Activated T-helper 1 cell treated with anti-CD3 and anti-CD28 coated beads, Interleukin-12 subunit alpha, Interleukin-12 subunit beta, Interleukin-2, Interleukin-4 antibody, amounts not matched to agents 30 ng/mL and 10 ng/mL and 1 ng/mL, durations not matched to agents 14 hours and 24 hours and 36 hours (primary cell): ENCODE results near the gene SLC5A10. TPM values are rescaled to one million over a fixed set of nuclear protein-coding genes. Genes with fewer than 3 reads are reported as not detected.
"Not testable (repeated sequence)": the region's sequence is repeated elsewhere in the genome, so short reads cannot be mapped to it uniquely, and the experiment has no call there.

Experiments
- DNase-seq: peaks from one replicate; pipeline ENCODE4 v3.0.0; 2021; ENCODE audit warnings: low spot score
- H3K27ac Mint-ChIP-seq: one replicate; pipeline ENCODE4 v1.8.0; 2021; ENCODE audit warnings: mild to moderate bottlenecking, mixed read lengths
- H3K27me3 Mint-ChIP-seq: one replicate; pipeline ENCODE4 v1.8.0; 2022; ENCODE audit warnings: mild to moderate bottlenecking, moderate library complexity, mixed read lengths; ENCODE audit not compliant: insufficient read depth
- H3K36me3 Mint-ChIP-seq: one replicate; pipeline ENCODE4 v1.8.0; 2021; ENCODE audit warnings: low read depth, mixed read lengths
- H3K4me1 Mint-ChIP-seq: one replicate; pipeline ENCODE4 v1.8.0; 2021; ENCODE audit warnings: low read depth, mixed read lengths
- H3K4me3 Mint-ChIP-seq: one replicate; pipeline ENCODE4 v1.8.0; 2021; ENCODE audit warnings: mild to moderate bottlenecking, moderate library complexity, mixed read lengths
- H3K9me3 Mint-ChIP-seq: one replicate; pipeline ENCODE4 v1.8.0; 2021; ENCODE audit warnings: mixed read lengths
- intact Hi-C: fragments of 100-400 bp; cut with micrococcal nuclease; formaldehyde crosslinking; loops from one replicate; pipeline ENCODE4 v1.15.1; 2024
- total RNA-seq: library from RNA; stranded (reverse); gene quantifications from 2 replicates; pipeline ENCODE4 v1.2.3, GENCODE V29; 2022

Gene SLC5A10
- total RNA-seq, 1 donor from 2014 or later: not detected

- H3K4me3 Mint-ChIP-seq, H3K4me1 Mint-ChIP-seq, H3K36me3 Mint-ChIP-seq, DNase-seq, H3K9me3 Mint-ChIP-seq, H3K27ac Mint-ChIP-seq, intact Hi-C loops, H3K27me3 Mint-ChIP-seq: not testable (repeated sequence)
Observed at GRCh38 chr17:19046782-19047375, 94.9 kb downstream of the SLC5A10 start, which contains the start of gene GRAP. TSS of gene GRAP (minus strand) at chr17:19046957. CDS start at chr17:19046926, 31 bp downstream.

- H3K27me3 Mint-ChIP-seq, H3K36me3 Mint-ChIP-seq, H3K27ac Mint-ChIP-seq, H3K4me1 Mint-ChIP-seq, DNase-seq, intact Hi-C loops, H3K9me3 Mint-ChIP-seq, H3K4me3 Mint-ChIP-seq: not testable (repeated sequence)
Observed at GRCh38 chr17:19047510-19047909, 95.5 kb downstream of the SLC5A10 start.

GRCh38 chr17:19048826-19049225 is 96.9 kb downstream of the SLC5A10 start:
- H3K9me3 Mint-ChIP-seq, H3K4me3 Mint-ChIP-seq, H3K36me3 Mint-ChIP-seq, intact Hi-C loops, H3K4me1 Mint-ChIP-seq, H3K27me3 Mint-ChIP-seq, DNase-seq, H3K27ac Mint-ChIP-seq: not testable (repeated sequence)

- H3K4me1 Mint-ChIP-seq, H3K36me3 Mint-ChIP-seq, H3K9me3 Mint-ChIP-seq, DNase-seq, H3K27me3 Mint-ChIP-seq, H3K27ac Mint-ChIP-seq, intact Hi-C loops, H3K4me3 Mint-ChIP-seq: not testable (repeated sequence)
Observed at GRCh38 chr17:19055447-19055846, 103.5 kb downstream of the SLC5A10 start.

GRCh38 chr17:19062009-19062717 is 110.2 kb downstream of the SLC5A10 start:
- H3K36me3 Mint-ChIP-seq, H3K27ac Mint-ChIP-seq, intact Hi-C loops, H3K27me3 Mint-ChIP-seq, H3K4me3 Mint-ChIP-seq, H3K4me1 Mint-ChIP-seq, H3K9me3 Mint-ChIP-seq: not testable (repeated sequence)
- DNase-seq: peak; percentile 86

GRCh38 chr17:19062718-19063325 is 110.9 kb downstream of the SLC5A10 start:
- H3K27me3 Mint-ChIP-seq, H3K9me3 Mint-ChIP-seq, H3K4me1 Mint-ChIP-seq, H3K36me3 Mint-ChIP-seq, DNase-seq, H3K4me3 Mint-ChIP-seq, intact Hi-C loops, H3K27ac Mint-ChIP-seq: not testable (repeated sequence)

DNA sequence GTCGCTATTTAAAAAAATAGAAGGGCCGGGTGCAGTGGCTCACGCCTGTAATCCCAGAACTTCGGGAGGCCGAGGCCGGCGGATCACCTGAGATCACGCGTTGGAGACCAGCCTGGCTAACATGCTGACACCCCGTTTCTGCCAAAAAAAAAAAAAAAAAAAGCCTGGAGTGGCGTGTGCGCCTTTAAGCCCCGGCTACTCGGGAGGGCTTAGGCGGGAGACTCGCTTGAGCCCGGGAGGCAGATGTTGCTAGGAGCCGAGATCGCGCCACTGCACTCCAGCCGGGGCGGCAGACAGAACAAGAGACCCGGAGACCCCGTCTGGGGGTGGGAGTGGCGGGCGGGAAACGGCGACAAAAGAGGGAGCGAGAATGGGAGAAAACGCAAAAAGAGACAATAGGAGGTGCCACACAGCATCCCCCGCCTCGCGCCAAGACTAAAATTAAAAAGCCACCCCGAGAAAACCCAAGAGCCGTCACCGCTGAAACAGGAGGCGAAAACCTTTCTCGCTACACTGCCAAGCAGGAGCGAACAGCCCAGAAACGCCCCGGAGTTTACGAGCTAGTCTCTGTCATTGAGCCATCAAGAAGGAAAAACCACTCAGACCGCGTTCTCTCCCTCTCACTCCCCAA is 111.5 kb downstream of the SLC5A10 start:
- intact Hi-C loops, H3K9me3 Mint-ChIP-seq, H3K4me3 Mint-ChIP-seq, H3K27me3 Mint-ChIP-seq, H3K36me3 Mint-ChIP-seq, H3K4me1 Mint-ChIP-seq: not testable (repeated sequence)
- peak overlapping the region; percentile 81 for H3K27ac Mint-ChIP-seq
- peak; percentile 82 for DNase-seq

- H3K27me3 Mint-ChIP-seq, DNase-seq, H3K9me3 Mint-ChIP-seq, H3K4me1 Mint-ChIP-seq, intact Hi-C loops, H3K27ac Mint-ChIP-seq, H3K36me3 Mint-ChIP-seq: not testable (repeated sequence)
- H3K4me3 Mint-ChIP-seq: peak overlapping the region; percentile 45
Observed at GRCh38 chr17:19064378-19064777, 112.4 kb downstream of the SLC5A10 start.

- intact Hi-C loops, H3K36me3 Mint-ChIP-seq, H3K4me3 Mint-ChIP-seq, H3K27ac Mint-ChIP-seq, DNase-seq, H3K9me3 Mint-ChIP-seq, H3K4me1 Mint-ChIP-seq, H3K27me3 Mint-ChIP-seq: not testable (repeated sequence)
Observed at GRCh38 chr17:19070318-19071168, 118.6 kb downstream of the SLC5A10 start.

Other genes with a start within 250 kb of the SLC5A10 start
- 0.07 TPM in 1 of 2 replicates, not detected in the other for gene FBXW10, start 208.1 kb upstream of the SLC5A10 start, total RNA-seq
- gene TVP23B, start 171.0 kb upstream of the SLC5A10 start, total RNA-seq: 44.0 and 44.4 TPM in 2 replicates
- 74.3 and 78.2 TPM in 2 replicates for gene PRPSAP2, start 94.0 kb upstream of the SLC5A10 start, total RNA-seq
- gene FAM83G, start 52.6 kb downstream of the SLC5A10 start, total RNA-seq: 13.0 and 13.2 TPM in 2 replicates
- gene GRAP, start 94.8 kb downstream of the SLC5A10 start, total RNA-seq: 10.2 and 13.3 TPM in 2 replicates
- 5.9 and 8.3 TPM in 2 replicates for gene GRAPL, start 175.4 kb downstream of the SLC5A10 start, total RNA-seq